Activated gamma-delta T cell treated with anti-CD3 and anti-CD28 coated beads, Interleukin-2, amount 50 U/mL, for 16 hours (primary cell): ENCODE results near the gene AADACL3.

Experiments used
- DNase-seq: peaks from one replicate; pipeline ENCODE4 v3.0.0-alpha.2; 2020; ENCODE audit warnings: low read depth

AADACL3 gene

GRCh38 chr1:12769031-12769430 lies 53.1 kb downstream of the AADACL3 start:
- DNase-seq = no peak

DNA sequence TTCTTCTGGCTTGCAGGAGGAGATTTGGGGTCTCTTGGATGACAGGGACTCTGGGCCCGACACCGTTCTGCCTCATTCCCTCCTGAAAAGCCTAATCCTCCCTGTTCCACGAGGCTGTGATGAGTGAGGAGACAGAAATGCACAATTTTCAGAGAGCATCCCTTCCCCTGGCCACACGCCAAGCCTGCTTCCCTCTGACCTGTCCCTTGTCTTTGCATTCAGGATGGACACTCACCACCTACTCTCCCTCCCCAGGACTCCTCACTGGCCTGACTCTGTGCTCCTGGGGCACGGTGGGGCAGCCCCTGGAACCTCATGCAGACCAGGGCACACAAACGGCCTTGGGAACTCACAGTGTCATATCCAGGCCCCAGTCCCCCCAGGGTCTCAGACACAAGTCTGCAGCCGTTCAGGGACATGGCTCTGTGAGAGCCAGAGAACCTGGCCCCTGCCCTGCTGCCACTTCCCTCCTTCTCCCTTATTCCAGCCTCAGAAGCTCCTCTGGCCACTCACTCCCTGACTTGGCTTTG lies 54.1 kb downstream of the AADACL3 start:
- DNase-seq = no peak

GRCh38 chr1:12770620-12771019 lies 54.7 kb downstream of the AADACL3 start:
- no peak for DNase-seq

DNA sequence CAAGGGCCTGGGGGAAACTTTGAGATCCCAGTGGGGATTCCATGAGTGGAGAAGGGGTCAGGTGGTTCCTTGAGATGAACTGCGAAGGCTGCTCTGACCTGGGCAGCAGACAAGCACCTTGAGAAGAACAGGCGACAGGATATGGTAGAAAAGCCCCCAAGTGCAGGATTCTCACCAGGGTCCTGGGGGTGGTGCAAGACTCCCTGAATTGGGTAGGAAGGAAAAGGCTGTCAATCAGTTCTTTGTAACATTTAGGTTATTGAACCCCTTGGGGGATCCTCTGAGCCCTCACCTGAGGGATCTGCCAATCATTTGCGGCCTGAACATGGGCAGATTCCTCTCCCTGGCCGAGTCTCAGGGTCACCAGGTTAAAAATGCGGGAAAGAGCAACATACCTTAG lies 55.3 kb downstream of the AADACL3 start:
- DNase-seq = no peak

GRCh38 chr1:12772520-12772919 lies 56.6 kb downstream of the AADACL3 start:
- DNase-seq = no peak

- no peak for DNase-seq
Measured at GRCh38 chr1:12773438-12773837, 57.5 kb downstream of the AADACL3 start, which contains the start of gene PRAMEF12. Gene PRAMEF12, plus strand, starts transcription at chr1:12773738. Its CDS starts 1,130 bp downstream, at chr1:12774868.

DNA sequence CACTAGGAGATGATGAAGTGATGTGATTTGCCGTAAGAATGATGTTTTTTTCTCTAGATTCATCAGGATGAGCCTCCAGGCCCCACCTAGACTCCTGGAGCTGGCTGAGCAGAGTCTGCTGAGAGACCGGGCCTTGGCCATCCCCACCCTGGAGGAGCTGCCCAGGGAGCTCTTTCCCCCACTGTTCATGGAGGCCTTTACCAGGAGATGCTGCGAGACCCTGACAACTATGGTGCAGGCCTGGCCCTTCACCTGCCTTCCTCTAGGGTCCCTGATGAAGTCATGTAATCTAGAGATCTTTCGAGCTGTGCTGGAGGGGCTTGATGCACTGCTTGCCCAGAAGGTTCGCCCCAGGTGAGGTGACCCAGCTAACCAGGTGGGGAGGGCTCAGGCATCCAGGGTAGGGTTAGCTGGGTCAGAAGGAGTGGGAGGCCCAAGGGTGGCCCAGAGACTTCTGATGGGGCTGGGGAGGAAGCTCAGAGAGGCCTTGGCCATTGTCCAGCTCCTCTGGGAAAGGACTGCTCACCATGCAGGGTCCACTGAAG lies 59.0 kb downstream of the AADACL3 start:
- no peak for DNase-seq

DNA sequence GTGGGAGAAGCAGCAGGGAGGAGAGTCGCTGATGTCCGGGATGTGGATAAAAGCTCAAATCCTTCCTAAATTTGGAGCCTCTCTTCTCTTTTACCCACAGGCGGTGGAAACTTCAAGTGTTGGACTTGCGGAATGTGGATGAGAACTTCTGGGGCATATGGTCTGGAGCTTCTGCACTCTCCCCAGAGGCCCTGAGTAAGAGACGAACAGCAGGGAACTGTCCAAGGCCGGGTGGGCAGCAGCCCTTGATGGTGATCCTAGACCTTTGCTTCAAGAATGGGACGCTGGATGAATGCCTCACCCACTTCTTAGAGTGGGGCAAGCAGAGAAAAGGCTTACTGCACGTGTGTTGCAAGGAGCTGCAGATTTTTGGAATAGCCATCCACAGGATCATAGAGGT lies 59.5 kb downstream of the AADACL3 start:
- no peak for DNase-seq

DNA sequence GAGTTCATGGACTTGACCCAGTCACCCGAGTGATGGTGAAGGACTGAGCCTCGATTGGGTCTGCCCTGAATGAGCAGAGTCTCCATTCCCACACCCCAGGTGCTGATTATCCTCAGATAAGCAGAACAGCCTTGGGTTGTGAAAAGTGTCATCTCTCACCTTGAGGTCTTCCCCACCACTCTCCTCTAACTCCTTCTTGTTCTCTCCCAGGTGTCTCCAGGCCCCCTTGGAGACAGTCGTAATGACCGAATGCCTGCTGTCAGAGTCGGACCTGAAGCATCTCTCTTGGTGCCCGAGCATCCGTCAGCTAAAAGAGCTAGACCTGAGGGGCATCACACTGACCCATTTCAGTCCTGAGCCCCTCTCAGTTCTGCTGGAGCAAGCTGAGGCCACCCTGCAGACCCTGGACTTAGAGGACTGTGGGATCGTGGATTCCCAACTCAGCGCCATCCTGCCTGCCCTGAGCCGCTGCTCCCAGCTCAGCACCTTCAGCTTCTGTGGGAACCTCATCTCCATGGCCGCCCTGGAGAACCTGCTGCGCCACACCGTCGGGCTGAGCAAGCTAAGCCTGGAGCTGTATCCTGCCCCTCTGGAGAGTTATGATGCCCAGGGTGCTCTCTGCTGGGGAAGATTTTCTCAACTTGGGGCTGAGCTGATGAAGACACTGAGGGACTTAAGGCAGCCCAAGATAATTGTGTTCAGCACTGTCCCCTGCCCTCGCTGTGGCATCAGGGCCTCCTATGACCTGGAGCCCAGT lies 61.1 kb downstream of the AADACL3 start:
- DNase-seq = no peak
